ENCODE results near the gene SPIRE1.

DNA sequence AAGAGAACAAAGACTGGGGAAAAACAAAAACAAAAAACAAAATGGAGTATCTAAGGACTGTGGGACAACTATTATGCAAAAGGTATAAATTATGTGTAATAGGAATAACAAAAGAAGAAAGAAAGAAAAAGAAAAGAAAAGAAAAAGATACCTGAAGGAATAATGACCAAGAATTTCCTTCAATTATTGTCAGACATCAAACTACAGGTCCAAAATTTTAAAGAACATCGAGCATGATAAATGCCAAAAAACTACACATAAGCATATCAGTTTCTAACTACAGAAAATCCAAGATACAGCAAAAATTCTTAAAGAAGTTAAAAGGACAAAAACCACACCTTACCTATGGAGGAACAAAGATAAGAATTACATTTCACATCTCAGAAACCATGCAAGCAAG is 93.0 kb downstream of the SPIRE1 start:
- TF ChIP-seq, protein P1, sequence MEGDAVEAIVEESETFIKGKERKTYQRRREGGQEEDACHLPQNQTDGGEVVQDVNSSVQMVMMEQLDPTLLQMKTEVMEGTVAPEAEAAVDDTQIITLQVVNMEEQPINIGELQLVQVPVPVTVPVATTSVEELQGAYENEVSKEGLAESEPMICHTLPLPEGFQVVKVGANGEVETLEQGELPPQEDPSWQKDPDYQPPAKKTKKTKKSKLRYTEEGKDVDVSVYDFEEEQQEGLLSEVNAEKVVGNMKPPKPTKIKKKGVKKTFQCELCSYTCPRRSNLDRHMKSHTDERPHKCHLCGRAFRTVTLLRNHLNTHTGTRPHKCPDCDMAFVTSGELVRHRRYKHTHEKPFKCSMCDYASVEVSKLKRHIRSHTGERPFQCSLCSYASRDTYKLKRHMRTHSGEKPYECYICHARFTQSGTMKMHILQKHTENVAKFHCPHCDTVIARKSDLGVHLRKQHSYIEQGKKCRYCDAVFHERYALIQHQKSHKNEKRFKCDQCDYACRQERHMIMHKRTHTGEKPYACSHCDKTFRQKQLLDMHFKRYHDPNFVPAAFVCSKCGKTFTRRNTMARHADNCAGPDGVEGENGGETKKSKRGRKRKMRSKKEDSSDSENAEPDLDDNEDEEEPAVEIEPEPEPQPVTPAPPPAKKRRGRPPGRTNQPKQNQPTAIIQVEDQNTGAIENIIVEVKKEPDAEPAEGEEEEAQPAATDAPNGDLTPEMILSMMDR (IDR thresholded peaks at IDR 0.05; ENCODE audit: low read length) = no peak
- no peak for TF ChIP-seq EZH2 (IDR thresholded peaks at IDR 0.05; ENCODE audit: borderline replicate concordance, low read length)
